Vagina (tissue), 2 donors: Measurements from ENCODE around the gene PLEKHG4B. TPM values are rescaled to one million over a fixed set of nuclear protein-coding genes. Genes with fewer than 3 reads are reported as not detected.

Experiments
- DNase-seq, 2 donors: peaks; one replicate each; pipeline ENCODE4 v3.0.0-alpha.2; 2017; ENCODE audit errors: extremely low spot score in 2 of 2
- H3K27ac ChIP-seq: fragments of 200-600 bp; sonication (generic); one replicate; pipeline ENCODE4 v1.5.1; 2019
- H3K27me3 ChIP-seq: fragments of 200-600 bp; sonication (generic); one replicate; pipeline ENCODE4 v1.5.1; 2019
- H3K36me3 ChIP-seq, 2 donors: fragments of 200-600 bp; sonication (generic); one replicate each; pipeline ENCODE4 v1.5.1; 2017 to 2019
- H3K4me1 ChIP-seq: fragments of 200-600 bp; sonication (generic); one replicate; pipeline ENCODE4 v1.5.1; 2019
- H3K4me3 ChIP-seq, 2 donors: fragments of 200-600 bp; sonication (generic); 1 replicate in 1 of 2; 2 replicates in 1 of 2; pipeline ENCODE4 v1.5.1; 2016 to 2019
- H3K9me3 ChIP-seq: fragments of 200-600 bp; sonication (generic); one replicate; pipeline ENCODE4 v1.5.1; 2019
- CTCF ChIP-seq, 3 experiments: fragments of 450-650 bp in 2 of 3; fragments of 200-600 bp in 1 of 3; sonication (generic) in 1 of 3; IDR thresholded peaks; one replicate each; pipeline ENCODE4 v1.5.1; 2017 to 2019; ENCODE audit warnings: antibody characterized with exemption in 3 of 3, mild to moderate bottlenecking in 2 of 3, moderate library complexity in 2 of 3
- POLR2A ChIP-seq, 2 donors: fragments of 450-650 bp; IDR thresholded peaks; one replicate each; pipeline ENCODE4 v1.6.1; 2017; ENCODE audit warnings: antibody characterized with exemption in 2 of 2, mild to moderate bottlenecking in 2 of 2, moderate library complexity in 2 of 2
- POLR2AphosphoS5 ChIP-seq, 2 donors: sonication (generic); formaldehyde crosslinking; IDR thresholded peaks; one replicate each; pipeline ENCODE4 v1.9.0; 2017; ENCODE audit warnings: antibody characterized with exemption in 2 of 2, mild to moderate bottlenecking in 2 of 2, low read depth in 1 of 2; ENCODE audit not compliant: insufficient read depth in 1 of 2
- intact Hi-C: fragments of 100-400 bp; cut with DNase I; formaldehyde crosslinking; loops from one replicate; pipeline ENCODE4 v1.15.1; 2023
- total RNA-seq: library from RNA; depleted of rRNA; stranded (reverse); fragments of >200 nt; gene quantifications from one replicate; pipeline ENCODE4 v1.2.3, GENCODE V29; 2016

The PLEKHG4B gene
- total RNA-seq, 1 donor from 2014 or later, result 0.74 TPM

- H3K36me3 ChIP-seq, result no peaks in the 10 kb centered on the region
- no peaks in the 10 kb centered on the region for H3K4me1 ChIP-seq
- no peaks in the 10 kb centered on the region for H3K27me3 ChIP-seq
- no peak overlapping the region for H3K27ac ChIP-seq
- no peak overlapping the region for H3K4me3 ChIP-seq
- TF ChIP-seq POLR2A (IDR thresholded peaks at IDR 0.05) (no peak), CTCF (IDR thresholded peaks at IDR 0.05) (no peak), POLR2AphosphoS5 (IDR thresholded peaks at IDR 0.05; ENCODE audit: insufficient read depth in 1 of 2, low read depth in 1 of 2) (no peak)
- DNase-seq, result no peak
- no peaks in the 10 kb centered on the region for H3K9me3 ChIP-seq
- intact Hi-C loops, result no loop called here
Measured at GRCh38 chr5:179401-179800, 87.4 kb downstream of the PLEKHG4B start.

GRCh38 chr5:180286-180918 is 88.4 kb downstream of the PLEKHG4B start:
- intact Hi-C loops, result no loop called here
- DNase-seq, result no peak
- TF ChIP-seq CTCF (IDR thresholded peaks at IDR 0.05) (no peak), POLR2A (IDR thresholded peaks at IDR 0.05) (no peak), POLR2AphosphoS5 (IDR thresholded peaks at IDR 0.05; ENCODE audit: insufficient read depth in 1 of 2, low read depth in 1 of 2) (no peak)
- no peaks in the 10 kb centered on the region for H3K27me3 ChIP-seq
- H3K4me1 ChIP-seq, result no peaks in the 10 kb centered on the region
- no peaks in the 10 kb centered on the region for H3K9me3 ChIP-seq
- H3K4me3 ChIP-seq, result no peak overlapping the region
- H3K36me3 ChIP-seq, result no peaks in the 10 kb centered on the region
- H3K27ac ChIP-seq, result no peak overlapping the region

- DNase-seq, result no peak
- no peak overlapping the region for H3K27ac ChIP-seq
- H3K27me3 ChIP-seq, result no peaks in the 10 kb centered on the region
- no peaks in the 10 kb centered on the region for H3K4me1 ChIP-seq
- H3K36me3 ChIP-seq, result no peaks in the 10 kb centered on the region
- TF ChIP-seq POLR2AphosphoS5 (IDR thresholded peaks at IDR 0.05; ENCODE audit: insufficient read depth in 1 of 2, low read depth in 1 of 2) (no peak), CTCF (IDR thresholded peaks at IDR 0.05) (no peak), POLR2A (IDR thresholded peaks at IDR 0.05) (no peak)
- H3K9me3 ChIP-seq, result no peaks in the 10 kb centered on the region
- H3K4me3 ChIP-seq, result no peak overlapping the region
- intact Hi-C loops, result no loop called here
Measured at GRCh38 chr5:181160-181559, 89.2 kb downstream of the PLEKHG4B start.

- DNase-seq, result no peak
- H3K4me3 ChIP-seq, result no peak overlapping the region
- H3K36me3 ChIP-seq, result no peaks in the 10 kb centered on the region
- H3K27ac ChIP-seq, result no peak overlapping the region
- no peaks in the 10 kb centered on the region for H3K4me1 ChIP-seq
- TF ChIP-seq POLR2A (IDR thresholded peaks at IDR 0.05), result no peak
- no peak for TF ChIP-seq CTCF (IDR thresholded peaks at IDR 0.05)
- TF ChIP-seq POLR2AphosphoS5 (IDR thresholded peaks at IDR 0.05; ENCODE audit: insufficient read depth in 1 of 2, low read depth in 1 of 2), result no peak
- H3K27me3 ChIP-seq, result no peaks in the 10 kb centered on the region
- intact Hi-C loops, result no loop called here
- no peaks in the 10 kb centered on the region for H3K9me3 ChIP-seq
Measured at GRCh38 chr5:181566-181965, 89.6 kb downstream of the PLEKHG4B start.

GRCh38 chr5:182126-182525 is 90.2 kb downstream of the PLEKHG4B start:
- intact Hi-C loops, result no loop called here
- TF ChIP-seq POLR2A (IDR thresholded peaks at IDR 0.05), result no peak
- TF ChIP-seq CTCF (IDR thresholded peaks at IDR 0.05), result no peak
- TF ChIP-seq POLR2AphosphoS5 (IDR thresholded peaks at IDR 0.05; ENCODE audit: insufficient read depth in 1 of 2, low read depth in 1 of 2), result no peak
- no peak overlapping the region for H3K4me3 ChIP-seq
- H3K4me1 ChIP-seq, result no peaks in the 10 kb centered on the region
- H3K27ac ChIP-seq, result no peak overlapping the region
- no peak for DNase-seq
- no peaks in the 10 kb centered on the region for H3K9me3 ChIP-seq
- H3K36me3 ChIP-seq, result no peaks in the 10 kb centered on the region
- H3K27me3 ChIP-seq, result no peaks in the 10 kb centered on the region
